Natural killer cell treated with Interleukin-12 subunit alpha and Interleukin-12 subunit beta and Interleukin-15 and Interleukin-18, amount 100 ng/mL, for 72 hours (primary cell): ENCODE data around the gene BMPR2. TPM values are rescaled to one million over a fixed set of nuclear protein-coding genes. Genes with fewer than 3 reads are reported as not detected.
"Not testable (repeated sequence)": the region's sequence is repeated elsewhere in the genome, so short reads cannot be mapped to it uniquely, and the experiment has no call there.

Experiments used
- ATAC-seq, 2 donors: fragments of 150-1000 bp; cut with Tn5 transposase in 1 of 2; sonication (Bioruptor Pico), chemical (Tn5 transposase) in 1 of 2; 2 replicates each; pipeline ENCODE4 v1.10.0; 2021
- DNase-seq: peaks from one replicate; pipeline ENCODE4 v3.0.0; 2022; ENCODE audit warnings: low spot score
- H3K27ac Mint-ChIP-seq, 2 donors: 1 replicate in 1 of 2; 2 replicates in 1 of 2; pipeline ENCODE4 v1.8.0; 2022; ENCODE audit warnings: mixed read lengths in 2 of 2, mild to moderate bottlenecking in 1 of 2, moderate library complexity in 1 of 2
- H3K27me3 Mint-ChIP-seq, 2 donors: 1 replicate in 1 of 2; 2 replicates in 1 of 2; pipeline ENCODE4 v1.8.0; 2022; ENCODE audit warnings: mixed read lengths in 2 of 2
- H3K36me3 Mint-ChIP-seq: one replicate; pipeline ENCODE4 v1.8.0; 2022; ENCODE audit warnings: mixed read lengths
- H3K4me1 Mint-ChIP-seq, 2 donors: 1 replicate in 1 of 2; 2 replicates in 1 of 2; pipeline ENCODE4 v1.8.0; 2022; ENCODE audit warnings: low read depth in 2 of 2, mixed read lengths in 2 of 2, mild to moderate bottlenecking in 1 of 2
- H3K4me3 Mint-ChIP-seq: one replicate; pipeline ENCODE4 v1.8.0; 2022; ENCODE audit warnings: mixed read lengths
- H3K9me3 Mint-ChIP-seq: 2 replicates; pipeline ENCODE4 v1.8.0; 2022; ENCODE audit warnings: mixed read lengths
- total RNA-seq, 2 donors: library from RNA; stranded (reverse); gene quantifications; one replicate each; pipeline ENCODE4 v1.2.3, GENCODE V29; 2022

The BMPR2 gene
- total RNA-seq, 2 donors from 2014 or later: 5.9 to 11.9 TPM

DNA sequence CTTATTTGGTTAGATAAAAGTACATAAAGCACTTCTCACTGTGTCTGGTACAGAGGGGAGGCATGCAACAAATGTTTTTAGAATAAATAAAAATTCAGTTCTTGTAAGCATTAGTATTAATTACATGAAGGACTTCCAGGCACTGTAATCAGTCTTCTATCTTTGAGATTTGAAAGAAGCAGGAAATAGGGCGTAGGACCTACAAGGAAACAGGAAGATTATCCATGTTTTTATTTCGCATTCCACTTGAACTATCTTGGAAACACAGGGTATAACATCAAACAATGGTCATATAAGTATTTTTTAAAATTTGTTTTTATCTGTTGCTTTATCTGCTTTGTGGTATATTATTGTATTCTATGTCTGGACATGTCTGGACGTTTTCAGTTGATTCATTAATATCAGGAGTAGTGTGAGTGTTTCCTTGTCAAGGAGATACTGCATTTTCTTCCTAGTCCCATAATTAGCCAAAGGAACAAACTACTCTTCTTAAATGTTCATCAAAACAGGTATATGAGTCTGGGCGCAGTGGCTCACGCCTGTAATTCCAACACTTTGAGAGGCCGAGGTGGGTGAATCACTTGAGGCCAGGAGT lies 32.5 kb downstream of the BMPR2 start:
- Mint-ChIP-seq H3K4me3 (no peak overlapping the region), H3K36me3 (no peaks in the 10 kb centered on the region), H3K27ac (no peak overlapping the region), H3K9me3 (no peaks in the 10 kb centered on the region), H3K27me3 (no peaks in the 10 kb centered on the region), H3K4me1 (peaks cover 4 to 7% of the 10 kb centered on the region in 2 donors)
- DNase-seq (no peak), ATAC-seq (no peak)

DNA sequence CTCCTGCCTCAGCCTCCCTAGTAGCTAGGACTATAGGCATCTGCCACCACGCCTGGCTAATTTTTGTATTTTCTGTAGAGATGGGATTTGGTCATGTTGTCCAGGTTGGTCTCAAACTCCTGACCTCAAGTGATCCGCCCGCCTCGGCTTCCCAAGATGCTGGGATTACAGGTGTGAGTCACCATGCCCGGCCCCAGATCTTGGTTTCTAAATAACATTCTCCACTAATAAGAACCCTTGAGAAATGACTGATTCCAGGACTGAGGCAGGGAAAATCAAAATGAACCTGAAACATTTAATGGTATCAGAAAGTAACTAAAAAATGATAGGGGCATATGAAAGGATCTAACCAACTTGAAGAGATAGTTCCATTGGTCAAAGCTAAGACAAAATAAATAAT lies 34.0 kb downstream of the BMPR2 start:
- Mint-ChIP-seq H3K9me3 (no peaks in the 10 kb centered on the region), H3K36me3 (no peaks in the 10 kb centered on the region), H3K27me3 (no peaks in the 10 kb centered on the region), H3K4me3 (no peak overlapping the region), H3K27ac (no peak overlapping the region), H3K4me1 (peaks cover 4 to 7% of the 10 kb centered on the region in 2 donors)
- ATAC-seq (no peak), DNase-seq (no peak)

DNA sequence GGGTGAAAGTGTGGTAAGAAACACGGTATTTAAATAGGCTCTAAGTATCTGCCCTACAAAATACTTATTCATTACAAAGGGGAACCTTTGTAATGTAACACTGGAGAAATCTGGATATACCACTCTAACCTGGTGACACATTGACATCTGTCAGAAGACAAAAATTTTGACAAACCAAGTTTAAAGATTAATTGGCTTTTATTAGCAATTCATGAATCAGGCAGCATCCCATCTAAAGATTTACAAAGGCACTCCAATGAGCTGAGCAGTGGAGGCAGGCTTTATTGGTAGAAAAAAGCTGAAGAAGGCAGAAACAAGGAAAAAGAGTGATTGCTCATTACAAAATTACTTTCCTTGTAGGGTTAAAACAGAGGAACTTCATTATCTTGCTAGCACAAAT lies 35.0 kb downstream of the BMPR2 start:
- H3K4me1 Mint-ChIP-seq: peaks cover 4 to 10% of the 10 kb centered on the region in 2 donors

DNA sequence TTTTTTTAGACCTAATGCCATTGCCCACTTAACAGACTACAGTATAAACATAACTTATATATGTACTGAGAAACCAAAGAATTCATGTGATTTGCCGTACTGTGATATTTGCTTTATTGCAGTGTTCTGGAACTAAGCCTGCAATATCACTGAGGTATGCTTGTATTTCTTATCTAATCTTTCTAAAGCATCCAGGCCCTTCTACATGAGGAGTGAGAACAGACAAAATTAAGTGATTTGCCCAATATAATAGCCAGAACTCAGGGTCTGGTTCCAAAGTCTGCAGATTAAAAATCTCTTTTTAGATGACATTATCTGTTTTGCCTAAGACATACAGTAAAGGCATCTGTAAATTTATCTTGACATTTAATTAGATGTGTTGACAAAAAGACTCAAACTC lies 41.9 kb downstream of the BMPR2 start:
- Mint-ChIP-seq H3K9me3 (no peaks in the 10 kb centered on the region), H3K4me1 (peaks cover 0 to 4% of the 10 kb centered on the region in 2 donors), H3K36me3 (no peaks in the 10 kb centered on the region), H3K27me3 (no peaks in the 10 kb centered on the region), H3K4me3 (no peak overlapping the region), H3K27ac (no peak overlapping the region)
- DNase-seq: no peak
- no peak for ATAC-seq

More for the DNA sequence above, 35.0 kb downstream of the BMPR2 start:
- ATAC-seq (no peak), DNase-seq (no peak)
- no peaks in the 10 kb centered on the region for H3K27me3 Mint-ChIP-seq
- H3K27ac Mint-ChIP-seq: no peak overlapping the region
- H3K4me3 Mint-ChIP-seq: no peak overlapping the region
- no peaks in the 10 kb centered on the region for H3K36me3 Mint-ChIP-seq
- H3K9me3 Mint-ChIP-seq: no peaks in the 10 kb centered on the region

- Mint-ChIP-seq H3K4me3 (no peak overlapping the region), H3K36me3 (no peaks in the 10 kb centered on the region), H3K4me1 (peaks cover 0 to 3% of the 10 kb centered on the region in 2 donors), H3K9me3 (no peaks in the 10 kb centered on the region), H3K27ac (no peak overlapping the region), H3K27me3 (no peaks in the 10 kb centered on the region)
- no peak for DNase-seq
- no peak for ATAC-seq
Observed at GRCh38 chr2:202418511-202418910, 42.4 kb downstream of the BMPR2 start.

DNA sequence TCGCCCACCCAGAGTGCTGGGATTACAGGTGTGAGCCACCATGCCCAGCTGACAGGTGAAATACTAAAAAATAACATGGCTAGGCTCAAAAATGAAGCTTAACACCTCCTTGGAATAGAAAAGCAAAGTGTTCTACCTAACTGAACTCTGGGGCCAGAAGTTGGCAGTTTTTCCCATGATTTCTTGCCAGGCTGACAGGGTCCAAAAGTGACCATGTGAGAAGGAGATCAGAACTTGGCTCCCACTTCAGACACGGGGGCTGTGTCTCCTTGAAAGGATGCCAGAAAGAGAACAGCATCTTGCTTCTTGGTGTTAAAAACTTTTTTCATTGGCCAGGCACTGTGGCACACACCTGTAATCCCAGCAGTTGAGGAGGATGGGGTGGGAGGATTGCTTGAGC lies 47.0 kb downstream of the BMPR2 start:
- H3K4me3 Mint-ChIP-seq: no peak overlapping the region
- H3K27me3 Mint-ChIP-seq: no peaks in the 10 kb centered on the region
- H3K4me1 Mint-ChIP-seq: peaks cover 0 to 13% of the 10 kb centered on the region in 2 donors
- no peak overlapping the region for H3K27ac Mint-ChIP-seq
- ATAC-seq (no peak), DNase-seq (no peak)
- no peaks in the 10 kb centered on the region for H3K9me3 Mint-ChIP-seq
- no peaks in the 10 kb centered on the region for H3K36me3 Mint-ChIP-seq

- no peak for DNase-seq
- Mint-ChIP-seq H3K9me3 (peaks cover 7% of the 10 kb centered on the region), H3K4me3 (no peak overlapping the region), H3K27ac (no peak overlapping the region), H3K36me3 (peaks cover 5% of the 10 kb centered on the region), H3K27me3 (no peaks in the 10 kb centered on the region), H3K4me1 (peaks cover 0 to 20% of the 10 kb centered on the region in 2 donors)
- no peak for ATAC-seq
Observed at GRCh38 chr2:202425036-202425435, 48.9 kb downstream of the BMPR2 start.

- H3K27me3 Mint-ChIP-seq: no peaks in the 10 kb centered on the region
Observed at GRCh38 chr2:202426751-202427150, 50.6 kb downstream of the BMPR2 start.

GRCh38 chr2:202429164-202429980 lies 53.2 kb downstream of the BMPR2 start:
- ATAC-seq (no peak), DNase-seq (no peak)
- no peak overlapping the region for H3K27ac Mint-ChIP-seq
- no peaks in the 10 kb centered on the region for H3K27me3 Mint-ChIP-seq
- peaks cover 7% of the 10 kb centered on the region for H3K9me3 Mint-ChIP-seq
- H3K4me3 Mint-ChIP-seq: no peak overlapping the region
- H3K4me1 Mint-ChIP-seq: peaks cover 0 to 20% of the 10 kb centered on the region in 2 donors
- H3K36me3 Mint-ChIP-seq: peaks cover 5% of the 10 kb centered on the region

More at GRCh38 chr2:202426751-202427150, 50.6 kb downstream of the BMPR2 start:
- Mint-ChIP-seq H3K36me3 (peaks cover 5% of the 10 kb centered on the region), H3K4me3 (no peak overlapping the region), H3K27ac (no peak overlapping the region), H3K4me1 (peaks cover 0 to 20% of the 10 kb centered on the region in 2 donors), H3K9me3 (peaks cover 7% of the 10 kb centered on the region)
- ATAC-seq (no peak), DNase-seq (no peak)

- Mint-ChIP-seq H3K4me1 (peaks cover 0 to 9% of the 10 kb centered on the region in 2 donors), H3K36me3 (peaks cover 5% of the 10 kb centered on the region), H3K27ac (no peak overlapping the region), H3K9me3 (peaks cover 7% of the 10 kb centered on the region), H3K4me3 (no peak overlapping the region), H3K27me3 (no peaks in the 10 kb centered on the region)
- ATAC-seq: no peak
- no peak for DNase-seq
Observed at GRCh38 chr2:202432776-202433175, 56.6 kb downstream of the BMPR2 start.

- Mint-ChIP-seq H3K27ac (no peak overlapping the region), H3K27me3 (no peaks in the 10 kb centered on the region), H3K4me3 (no peak overlapping the region), H3K9me3 (peaks cover 1% of the 10 kb centered on the region), H3K36me3 (peaks cover 2% of the 10 kb centered on the region), H3K4me1 (peaks cover 0 to 1% of the 10 kb centered on the region in 2 donors)
- ATAC-seq (no peak), DNase-seq (no peak)
Observed at GRCh38 chr2:202434472-202434871, 58.3 kb downstream of the BMPR2 start.

- Mint-ChIP-seq H3K27me3 (no peaks in the 10 kb centered on the region), H3K36me3 (no peaks in the 10 kb centered on the region), H3K9me3 (no peaks in the 10 kb centered on the region), H3K4me3 (no peak overlapping the region), H3K4me1 (no peaks in the 10 kb centered on the region), H3K27ac (no peak overlapping the region)
- ATAC-seq: no peak
- no peak for DNase-seq
Observed at GRCh38 chr2:202436626-202437025, 60.5 kb downstream of the BMPR2 start.

DNA sequence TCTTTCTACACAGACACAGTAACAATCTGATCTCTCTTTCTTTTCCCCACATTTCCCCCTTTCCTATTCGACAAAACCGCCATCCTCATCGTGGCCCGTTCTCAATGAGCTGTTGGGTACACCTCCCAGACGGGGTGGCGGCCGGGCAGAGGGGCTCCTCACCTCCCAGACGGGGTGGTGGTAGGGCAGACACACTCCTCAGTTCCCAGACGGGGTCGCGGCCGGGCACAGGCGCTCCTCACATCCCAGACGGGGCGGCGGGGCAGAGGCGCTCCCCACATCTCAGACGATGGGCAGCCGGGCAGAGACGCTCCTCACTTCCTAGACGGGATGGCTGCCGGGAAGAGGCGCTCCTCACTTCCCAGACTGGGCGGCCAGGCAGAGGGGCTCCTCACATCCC lies 64.0 kb downstream of the BMPR2 start:
- not testable (repeated sequence) for H3K27me3 Mint-ChIP-seq, H3K36me3 Mint-ChIP-seq, H3K9me3 Mint-ChIP-seq, H3K27ac Mint-ChIP-seq, DNase-seq, ATAC-seq, H3K4me3 Mint-ChIP-seq, H3K4me1 Mint-ChIP-seq

GRCh38 chr2:202442882-202443281 lies 66.8 kb downstream of the BMPR2 start:
- H3K27ac Mint-ChIP-seq: no peak overlapping the region
- H3K36me3 Mint-ChIP-seq: no peaks in the 10 kb centered on the region
- no peak overlapping the region for H3K4me3 Mint-ChIP-seq
- H3K4me1 Mint-ChIP-seq: peaks cover 6 to 7% of the 10 kb centered on the region in 2 donors
- DNase-seq (no peak), ATAC-seq (no peak)
- no peaks in the 10 kb centered on the region for H3K9me3 Mint-ChIP-seq
- H3K27me3 Mint-ChIP-seq: no peaks in the 10 kb centered on the region
